H1 (cell line): ENCODE measurements around the gene EFCAB6. TPM values are rescaled to one million over a fixed set of nuclear protein-coding genes. Genes with fewer than 3 reads are reported as not detected.

Experiments used
- KDM5A ChIP-seq: fragments of 200-600 bp; IDR thresholded peaks from 2 replicates; pipeline ENCODE4 v1.7.1; 2012; ENCODE audit warnings: mild to moderate bottlenecking, low read length, inconsistent platforms, mixed read lengths
- polyA plus RNA-seq, 7 experiments: library from polyadenylated mRNA; depleted of rRNA in 3 of 7; stranded (reverse) in 5 of 7; unstranded in 2 of 7; fragments of >200 nt in 5 of 7; fragments of 200-250 nt in 2 of 7; gene quantifications; 1 replicate in 5 of 7; 2 replicates in 1 of 7; 4 replicates in 1 of 7; pipeline versions ENCODE4 v1.2.1 to v1.2.3, GENCODE V29; 2011 to 2013; ENCODE audit warnings: missing spikeins in 2 of 7, mixed read lengths in 2 of 7
- total RNA-seq: library from RNA; stranded (reverse); fragmentation: NEBNext Ultra II Directional; extraction: Animal tissue kit (Norgen Biotek cat#: 25700); gene quantifications from 2 replicates; pipeline ENCODE4 v1.2.1, GENCODE V29; 2021

Gene EFCAB6
- total and polyA plus RNA-seq, 2 of the 8 experiments (the other 6 are each of a cell fraction or from before 2014, with no cell fraction given): 0.32 to 1.7 TPM

- TF ChIP-seq KDM5A: no peak
Observed at GRCh38 chr22:43772831-43773230, 39.3 kb downstream of the EFCAB6 start (continued).
